ENCODE measurements around the gene PRRC2A. TPM values are rescaled to one million over a fixed set of nuclear protein-coding genes. Genes with fewer than 3 reads are reported as not detected.

The PRRC2A gene
- total and polyA plus RNA-seq, 4 experiments from 2014 or later: 0.09 to 218 (median 113) TPM

- H3K9me3 ChIP-seq (ENCODE audit: control insufficient read depth in 1 of 2, low read length in 2 of 2): no peaks in the 10 kb centered on the region
- ChIA-PET POLR2A (ENCODE audit: partially characterized antibody) (interaction anchor here (1.4 kb wide), 1 partner anchor 24 kb away, joined by 5 read pairs; the partner anchor contains the start of gene BAG6), CTCF (ENCODE audit: partially characterized antibody) (no interaction called here)
- peaks cover 8 to 24% (median 12%) of the 10 kb centered on the region in 4 donors for H3K4me1 Mint-ChIP-seq
- DNase-seq: no peak
- H3K36me3 Mint-ChIP-seq: peaks cover 11 to 24% of the 10 kb centered on the region in 2 donors
- intact Hi-C loops (cut with micrococcal nuclease): no loop called here
- H3K9me3 Mint-ChIP-seq: no peaks in the 10 kb centered on the region
- peak overlapping the region in 3 of 7 donors; percentile 5 to 89 (median 72) for H3K27ac Mint-ChIP-seq
- H3K27ac ChIP-seq (ENCODE audit: low read depth, low read length): no peak overlapping the region
- no peaks in the 10 kb centered on the region for H3K27me3 ChIP-seq (ENCODE audit: insufficient read depth, low read length)
- peaks cover 15% of the 10 kb centered on the region for H3K4me1 ChIP-seq (ENCODE audit: insufficient read depth, low read length)
- H3K36me3 ChIP-seq (ENCODE audit: insufficient read depth, low read length): peaks cover 20% of the 10 kb centered on the region
- H3K27me3 Mint-ChIP-seq: no peaks in the 10 kb centered on the region
- H3K4me3 Mint-ChIP-seq: no peak overlapping the region
- no peak overlapping the region for H3K4me3 ChIP-seq (ENCODE audit: low read length in 2 of 2)
Measured at GRCh38 chr6:31676322-31676903, 55.9 kb downstream of the PRRC2A start.

DNA sequence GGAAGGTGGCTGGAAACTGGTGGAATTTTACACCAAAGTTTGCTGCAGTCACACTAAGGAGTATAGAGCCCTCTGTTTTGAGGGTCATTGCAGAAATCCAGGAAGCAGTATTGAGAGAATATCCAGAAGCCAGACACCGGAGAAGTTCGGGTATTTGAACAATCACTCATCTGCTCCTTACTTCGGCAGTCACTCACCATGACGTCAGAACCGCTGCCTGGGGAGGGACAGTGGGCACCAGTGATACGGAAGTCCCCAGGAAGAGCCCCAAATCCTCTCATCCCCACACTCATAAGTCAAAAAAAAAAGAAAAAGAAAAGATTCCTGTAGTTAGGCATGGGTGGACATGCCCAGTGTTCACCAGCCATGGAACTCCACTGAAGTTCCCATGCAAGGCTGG, 56.4 kb downstream of the PRRC2A start:
- peaks cover 11 to 19% of the 10 kb centered on the region in 2 donors for H3K36me3 Mint-ChIP-seq
- Histone ChIP-seq H3K36me3 (ENCODE audit: insufficient read depth, low read length) (peaks cover 15% of the 10 kb centered on the region), H3K4me1 (ENCODE audit: insufficient read depth, low read length) (peaks cover 19% of the 10 kb centered on the region), H3K9me3 (ENCODE audit: control insufficient read depth in 1 of 2, low read length in 2 of 2) (no peaks in the 10 kb centered on the region), H3K27me3 (ENCODE audit: insufficient read depth, low read length) (no peaks in the 10 kb centered on the region), H3K4me3 (ENCODE audit: low read length in 2 of 2) (no peak overlapping the region), H3K27ac (ENCODE audit: low read depth, low read length) (no peak overlapping the region)
- intact Hi-C loops (cut with micrococcal nuclease): no loop called here
- H3K4me3 Mint-ChIP-seq: no peak overlapping the region
- no peaks in the 10 kb centered on the region for H3K27me3 Mint-ChIP-seq
- no peak for DNase-seq
- POLR2A ChIA-PET (ENCODE audit: partially characterized antibody): no interaction called here
- CTCF ChIA-PET (ENCODE audit: partially characterized antibody): interaction anchor here (1.1 kb wide), 1 partner anchor 213 kb away, joined by 3 read pairs; no protein-coding TSS in a partner anchor
- peaks cover 11 to 27% (median 15%) of the 10 kb centered on the region in 4 donors for H3K4me1 Mint-ChIP-seq
- peak overlapping the region in 2 of 7 donors; percentile 72 to 89 for H3K27ac Mint-ChIP-seq
- no peaks in the 10 kb centered on the region for H3K9me3 Mint-ChIP-seq

- Histone ChIP-seq H3K27ac (ENCODE audit: low read depth, low read length) (no peak overlapping the region), H3K36me3 (ENCODE audit: insufficient read depth, low read length) (peaks cover 5% of the 10 kb centered on the region), H3K9me3 (ENCODE audit: control insufficient read depth in 1 of 2, low read length in 2 of 2) (no peaks in the 10 kb centered on the region), H3K4me1 (ENCODE audit: insufficient read depth, low read length) (peaks cover 19% of the 10 kb centered on the region), H3K27me3 (ENCODE audit: insufficient read depth, low read length) (no peaks in the 10 kb centered on the region), H3K4me3 (ENCODE audit: low read length in 2 of 2) (no peak overlapping the region)
- Mint-ChIP-seq H3K27ac (peak overlapping the region in 3 of 7 donors; percentile 5 to 61 (median 22)), H3K27me3 (no peaks in the 10 kb centered on the region), H3K4me1 (peaks cover 11 to 27% (median 16%) of the 10 kb centered on the region in 4 donors), H3K9me3 (no peaks in the 10 kb centered on the region), H3K4me3 (peak overlapping the region in 2 of 8 donors; percentile 3 to 50), H3K36me3 (peaks cover 6 to 12% of the 10 kb centered on the region in 2 donors)
- no peak for DNase-seq
- CTCF ChIA-PET (ENCODE audit: partially characterized antibody): interaction anchor here (1.1 to 1.3 kb wide), 4 partner anchors 12 to 212 kb away, joined by 3 to 4 read pairs (median 3); partner anchors contain the start of gene HSPA1B
- intact Hi-C loops (cut with micrococcal nuclease): no loop called here
- POLR2A ChIA-PET (ENCODE audit: partially characterized antibody): interaction anchor here (0.6 to 1.2 kb wide), 2 partner anchors 25 to 103 kb away, joined by 3 read pairs; partner anchors contain the start of gene TNF
Measured at GRCh38 chr6:31677955-31678354, 57.4 kb downstream of the PRRC2A start.

DNA sequence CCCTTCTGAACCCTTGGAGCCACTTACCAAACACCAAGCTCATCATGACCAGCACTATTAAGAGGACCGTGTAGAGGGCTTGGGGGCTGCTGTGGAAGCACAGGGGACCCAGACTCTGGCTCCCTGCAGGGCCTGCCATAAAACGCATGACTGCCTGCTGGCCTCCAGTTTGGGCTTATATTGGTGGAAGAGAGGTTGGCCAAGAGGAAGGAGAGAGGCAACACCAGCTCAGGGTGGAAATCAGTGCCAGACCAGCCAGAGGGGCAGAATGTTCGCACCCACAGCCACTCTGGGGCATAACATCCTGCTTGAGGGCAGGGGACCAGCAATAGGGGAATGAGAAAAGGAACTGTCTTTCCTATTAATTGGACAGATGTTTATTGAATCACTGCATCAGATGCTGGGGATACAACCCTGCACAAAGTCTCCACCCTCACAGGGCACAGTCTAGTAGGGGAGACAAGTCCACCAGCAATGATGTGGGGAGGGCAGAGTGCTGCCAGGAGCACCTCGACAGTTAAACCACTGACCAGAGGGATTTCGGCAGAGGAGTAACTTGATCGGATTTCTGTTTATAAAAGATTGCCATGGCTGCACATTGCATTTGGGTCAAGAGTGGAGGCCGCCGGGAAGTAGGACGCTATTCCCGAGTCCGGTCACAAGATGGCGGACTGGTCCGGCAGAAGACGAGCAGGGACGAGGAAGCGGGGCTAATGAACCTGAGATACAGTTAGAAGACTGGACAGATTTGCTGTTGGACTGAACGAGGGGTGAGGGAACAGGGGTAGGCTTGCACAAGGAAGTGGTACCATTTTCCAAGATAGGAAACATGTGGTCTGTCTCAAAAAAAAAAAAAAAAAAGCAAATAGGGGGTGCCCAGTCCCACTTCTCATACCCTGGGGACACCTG, 60.0 kb downstream of the PRRC2A start, which contains the start of gene LY6G5C:
Gene LY6G5C, minus strand, starts transcription at position 842 of the 909 bp plus-strand sequence. Its CDS starts 694 bp downstream, at position 148.
- DNase-seq: peak in 4 of 5 donors; percentile 51 to 59 (median 56)
- peak within 1 kb of the TSS; percentile 86 to 91 (median 90) for H3K4me3 Mint-ChIP-seq
- peaks cover 11 to 27% (median 16%) of the 10 kb centered on the region in 4 donors for H3K4me1 Mint-ChIP-seq
- no peaks in the 10 kb centered on the region for H3K9me3 ChIP-seq (ENCODE audit: control insufficient read depth in 1 of 2, low read length in 2 of 2)
- POLR2A ChIA-PET (ENCODE audit: partially characterized antibody): interaction anchor here (0.7 to 2.1 kb wide), 15 partner anchors 14 to 183 kb away, joined by 3 to 13 read pairs (median 5); partner anchors contain the start of genes ABHD16A, BAG6, CSNK2B and GPANK1
- no peaks in the 10 kb centered on the region for H3K9me3 Mint-ChIP-seq
- intact Hi-C loops (cut with micrococcal nuclease): loop anchor here (1.0 to 5.0 kb wide), 5 partner anchors 16 to 184 kb away; partner anchors contain the start of genes ABHD16A, CLIC1 and GPANK1
- peak within 1 kb of the TSS; percentile 77 to 92 (median 86) for H3K27ac Mint-ChIP-seq
- peaks cover 19% of the 10 kb centered on the region for H3K4me1 ChIP-seq (ENCODE audit: insufficient read depth, low read length)
- H3K36me3 Mint-ChIP-seq: peaks cover 0 to 4% of the 10 kb centered on the region in 2 donors
- H3K36me3 ChIP-seq (ENCODE audit: insufficient read depth, low read length): no peaks in the 10 kb centered on the region
- no peaks in the 10 kb centered on the region for H3K27me3 ChIP-seq (ENCODE audit: insufficient read depth, low read length)
- peak within 1 kb of the TSS; percentile 69 to 70 for H3K4me3 ChIP-seq (ENCODE audit: low read length in 2 of 2)
- CTCF ChIA-PET (ENCODE audit: partially characterized antibody): interaction anchor here (0.7 to 2.1 kb wide), 24 partner anchors 9 to 1085 kb away, joined by 3 to 11 read pairs (median 4); partner anchors contain the start of genes ABHD16A, CLIC1, DXO and GPANK1
- H3K27ac ChIP-seq (ENCODE audit: low read depth, low read length): peak within 1 kb of the TSS; percentile 51
- no peaks in the 10 kb centered on the region for H3K27me3 Mint-ChIP-seq

GRCh38 chr6:31681135-31681671, 60.7 kb downstream of the PRRC2A start:
- Mint-ChIP-seq H3K27ac (peak overlapping the region; percentile 55 to 87 (median 77)), H3K4me1 (peaks cover 11 to 27% (median 16%) of the 10 kb centered on the region in 4 donors), H3K36me3 (peaks cover 2 to 8% of the 10 kb centered on the region in 2 donors), H3K4me3 (peak overlapping the region; percentile 86 to 91 (median 90)), H3K9me3 (no peaks in the 10 kb centered on the region), H3K27me3 (no peaks in the 10 kb centered on the region)
- DNase-seq: peak in 4 of 5 donors; percentile 17 to 43 (median 28)
- POLR2A ChIA-PET (ENCODE audit: partially characterized antibody): interaction anchor here (0.7 to 2.1 kb wide), 15 partner anchors 14 to 183 kb away, joined by 3 to 13 read pairs (median 5); partner anchors contain the start of genes ABHD16A, BAG6, CSNK2B and GPANK1
- CTCF ChIA-PET (ENCODE audit: partially characterized antibody): interaction anchor here (0.7 to 2.1 kb wide), 24 partner anchors 8 to 1086 kb away, joined by 3 to 11 read pairs (median 4); partner anchors contain the start of genes ABHD16A, CLIC1, DXO and GPANK1
- H3K4me3 ChIP-seq (ENCODE audit: low read length in 2 of 2): peak overlapping the region; percentile 69 to 70
- H3K9me3 ChIP-seq (ENCODE audit: control insufficient read depth in 1 of 2, low read length in 2 of 2): no peaks in the 10 kb centered on the region
- H3K27ac ChIP-seq (ENCODE audit: low read depth, low read length): peak overlapping the region; percentile 51
- peaks cover 5% of the 10 kb centered on the region for H3K36me3 ChIP-seq (ENCODE audit: insufficient read depth, low read length)
- H3K27me3 ChIP-seq (ENCODE audit: insufficient read depth, low read length): no peaks in the 10 kb centered on the region
- H3K4me1 ChIP-seq (ENCODE audit: insufficient read depth, low read length): peaks cover 19% of the 10 kb centered on the region
- intact Hi-C loops (cut with micrococcal nuclease): loop anchor here (2.0 to 5.0 kb wide), 3 partner anchors 16 to 56 kb away; partner anchors contain the start of genes ABHD16A, CLIC1 and GPANK1

- DNase-seq: no peak
- Histone ChIP-seq H3K4me1 (ENCODE audit: insufficient read depth, low read length) (peaks cover 19% of the 10 kb centered on the region), H3K9me3 (ENCODE audit: control insufficient read depth in 1 of 2, low read length in 2 of 2) (no peaks in the 10 kb centered on the region), H3K27me3 (ENCODE audit: insufficient read depth, low read length) (no peaks in the 10 kb centered on the region), H3K36me3 (ENCODE audit: insufficient read depth, low read length) (peaks cover 22% of the 10 kb centered on the region), H3K4me3 (ENCODE audit: low read length in 2 of 2) (no peak overlapping the region), H3K27ac (ENCODE audit: low read depth, low read length) (no peak overlapping the region)
- Mint-ChIP-seq H3K4me3 (peak overlapping the region in 1 of 8 donors; percentile 25), H3K36me3 (peaks cover 14 to 26% of the 10 kb centered on the region in 2 donors), H3K4me1 (peaks cover 11 to 21% (median 15%) of the 10 kb centered on the region in 4 donors), H3K27ac (peak overlapping the region in 2 of 7 donors; percentile 65 to 77), H3K9me3 (no peaks in the 10 kb centered on the region), H3K27me3 (no peaks in the 10 kb centered on the region)
- CTCF ChIA-PET (ENCODE audit: partially characterized antibody): no interaction called here
- POLR2A ChIA-PET (ENCODE audit: partially characterized antibody): interaction anchor here (1.3 to 1.4 kb wide), 2 partner anchors 131 to 144 kb away, joined by 3 read pairs; partner anchors contain the start of gene HSPA1B
- intact Hi-C loops (cut with micrococcal nuclease): loop anchor here (5.0 kb wide), 1 partner anchor 54 kb away; the partner anchor contains the start of gene CLIC1
Measured at GRCh38 chr6:31683591-31683990, 63.1 kb downstream of the PRRC2A start.
